Neural crest cell (in vitro differentiated cells): ENCODE results near the gene SGSM2. TPM values are rescaled to one million over a fixed set of nuclear protein-coding genes. Genes with fewer than 3 reads are reported as not detected.

ENCODE experiments used
- DNase-seq: peaks from one replicate; pipeline ENCODE4 v3.0.0; 2021; ENCODE audit warnings: low read depth, mixed read lengths, low spot score
- H3K27ac Mint-ChIP-seq: one replicate; pipeline ENCODE4 v1.8.0; 2021; ENCODE audit warnings: mild to moderate bottlenecking, mixed read lengths; ENCODE audit not compliant: unreplicated experiment
- H3K27me3 Mint-ChIP-seq: 2 replicates; pipeline ENCODE4 v1.8.0; 2021; ENCODE audit warnings: low read depth, mild to moderate bottlenecking, mixed read lengths
- H3K36me3 Mint-ChIP-seq: 2 replicates; pipeline ENCODE4 v1.8.0; 2021; ENCODE audit warnings: low read depth, mild to moderate bottlenecking, mixed read lengths
- H3K4me1 Mint-ChIP-seq: 2 replicates; pipeline ENCODE4 v1.8.0; 2021; ENCODE audit warnings: mixed read lengths
- H3K4me3 Mint-ChIP-seq: one replicate; pipeline ENCODE4 v1.8.0; 2021; ENCODE audit warnings: mild to moderate bottlenecking, mixed read lengths
- H3K9me3 Mint-ChIP-seq: 2 replicates; pipeline ENCODE4 v1.8.0; 2021; ENCODE audit warnings: mixed read lengths
- total RNA-seq: library from RNA; stranded (reverse); gene quantifications from 2 replicates; pipeline ENCODE4 v1.2.1, GENCODE V29; 2021
- TF ChIP-seq, protein P1 (sequence below): fragments of 200-600 bp; sonication (generic); conservative IDR thresholded peaks from 2 replicates; pipeline ENCODE4 v1.5.0; 2021; ENCODE audit warnings: antibody characterized with exemption, mild to moderate bottlenecking

The SGSM2 gene
- total RNA-seq, 1 donor from 2014 or later, result 102 TPM

DNA sequence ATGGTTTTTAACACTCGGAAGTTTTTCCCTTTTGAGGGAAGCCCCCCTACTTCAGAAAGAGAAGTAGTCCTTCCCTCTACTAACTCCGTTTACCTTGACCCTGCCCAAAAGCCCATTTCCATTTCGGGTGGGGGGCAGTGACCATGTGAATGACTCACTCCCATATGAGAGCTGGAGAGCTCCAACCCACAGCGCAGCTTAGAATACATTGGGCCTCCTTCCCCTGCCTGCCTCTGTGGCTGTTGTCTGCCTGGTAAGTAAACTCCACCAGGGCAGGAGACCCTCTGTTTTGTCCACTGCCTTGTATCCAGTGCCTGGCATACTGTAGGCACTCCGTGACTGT lies 985 bp downstream of the SGSM2 start:
- no peak for DNase-seq
- Mint-ChIP-seq H3K36me3 (peaks cover 9% of the 10 kb centered on the region), H3K4me3 (peak overlapping the region; percentile 92), H3K9me3 (no peaks in the 10 kb centered on the region), H3K4me1 (peaks cover 28% of the 10 kb centered on the region), H3K27ac (peak overlapping the region; percentile 86), H3K27me3 (no peaks in the 10 kb centered on the region)
- TF ChIP-seq, protein P1, sequence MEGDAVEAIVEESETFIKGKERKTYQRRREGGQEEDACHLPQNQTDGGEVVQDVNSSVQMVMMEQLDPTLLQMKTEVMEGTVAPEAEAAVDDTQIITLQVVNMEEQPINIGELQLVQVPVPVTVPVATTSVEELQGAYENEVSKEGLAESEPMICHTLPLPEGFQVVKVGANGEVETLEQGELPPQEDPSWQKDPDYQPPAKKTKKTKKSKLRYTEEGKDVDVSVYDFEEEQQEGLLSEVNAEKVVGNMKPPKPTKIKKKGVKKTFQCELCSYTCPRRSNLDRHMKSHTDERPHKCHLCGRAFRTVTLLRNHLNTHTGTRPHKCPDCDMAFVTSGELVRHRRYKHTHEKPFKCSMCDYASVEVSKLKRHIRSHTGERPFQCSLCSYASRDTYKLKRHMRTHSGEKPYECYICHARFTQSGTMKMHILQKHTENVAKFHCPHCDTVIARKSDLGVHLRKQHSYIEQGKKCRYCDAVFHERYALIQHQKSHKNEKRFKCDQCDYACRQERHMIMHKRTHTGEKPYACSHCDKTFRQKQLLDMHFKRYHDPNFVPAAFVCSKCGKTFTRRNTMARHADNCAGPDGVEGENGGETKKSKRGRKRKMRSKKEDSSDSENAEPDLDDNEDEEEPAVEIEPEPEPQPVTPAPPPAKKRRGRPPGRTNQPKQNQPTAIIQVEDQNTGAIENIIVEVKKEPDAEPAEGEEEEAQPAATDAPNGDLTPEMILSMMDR, result no peak

DNA sequence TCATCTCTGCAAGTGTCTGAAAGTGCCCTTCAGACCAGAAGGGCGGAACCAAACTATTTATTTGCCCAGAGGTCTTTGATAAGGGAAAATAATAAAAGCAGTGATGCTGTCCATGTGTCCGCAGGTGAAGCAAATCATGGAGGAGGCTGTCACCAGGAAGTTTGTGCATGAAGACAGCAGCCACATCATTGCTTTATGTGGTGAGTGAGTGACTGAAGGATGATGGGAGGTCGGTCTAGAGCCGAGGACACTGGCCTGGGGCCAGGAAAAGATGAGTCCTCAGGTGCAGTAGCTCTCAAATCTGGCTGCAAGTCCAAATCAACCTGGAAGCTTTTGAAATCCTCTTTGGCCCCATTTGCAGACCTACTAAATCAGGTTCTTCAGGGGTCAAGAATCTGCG lies 6.1 kb downstream of the SGSM2 start:
- no peak overlapping the region for H3K27ac Mint-ChIP-seq
- H3K9me3 Mint-ChIP-seq, result no peaks in the 10 kb centered on the region
- TF ChIP-seq, protein P1, result no peak
- peaks cover 13% of the 10 kb centered on the region for H3K4me1 Mint-ChIP-seq
- no peak for DNase-seq
- no peaks in the 10 kb centered on the region for H3K27me3 Mint-ChIP-seq
- H3K36me3 Mint-ChIP-seq, result no peaks in the 10 kb centered on the region
- no peak overlapping the region for H3K4me3 Mint-ChIP-seq

DNA sequence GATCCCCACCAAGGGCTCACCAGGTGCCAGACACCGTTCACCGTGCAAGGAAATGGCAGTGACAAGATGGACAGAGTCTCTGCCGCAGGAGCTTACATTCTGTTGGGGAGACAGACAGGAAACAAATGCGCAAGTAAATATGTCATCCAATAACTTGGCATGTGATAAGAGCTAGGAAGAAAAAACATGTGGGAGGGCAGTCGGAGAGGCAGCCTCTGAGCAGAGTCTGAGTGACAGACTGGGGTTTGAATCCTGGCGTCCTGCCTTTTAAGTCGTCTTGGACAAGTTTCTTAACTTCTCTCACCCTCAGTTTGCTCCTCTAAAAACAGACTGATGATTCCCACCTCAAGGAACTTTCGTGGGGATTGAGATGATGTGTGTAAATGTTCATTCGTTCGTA lies 7.2 kb downstream of the SGSM2 start:
- no peak overlapping the region for H3K27ac Mint-ChIP-seq
- H3K4me1 Mint-ChIP-seq, result peaks cover 13% of the 10 kb centered on the region
- TF ChIP-seq, protein P1, result no peak

DNA sequence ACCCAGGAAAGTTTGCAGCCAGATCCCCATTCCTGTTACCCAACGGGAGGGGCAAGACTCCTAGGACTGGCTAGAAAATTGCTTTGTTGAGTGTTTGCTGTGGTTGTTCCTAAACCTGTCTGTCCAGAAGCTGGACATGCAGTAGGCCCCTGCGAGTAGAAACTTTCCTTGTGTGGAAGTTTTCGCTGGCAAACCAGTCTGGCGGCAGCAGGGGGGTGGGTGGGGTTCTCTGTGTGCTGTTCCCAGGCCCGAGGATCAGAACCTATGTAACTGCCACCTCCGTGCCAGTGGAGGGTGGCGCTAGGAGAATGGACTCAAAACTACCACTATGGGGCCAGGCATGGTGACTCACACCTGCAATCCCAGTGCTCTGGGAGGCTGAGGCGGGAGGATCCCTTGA lies 9.2 kb downstream of the SGSM2 start:
- no peak overlapping the region for H3K27ac Mint-ChIP-seq
- TF ChIP-seq, protein P1, result no peak
- H3K36me3 Mint-ChIP-seq, result no peaks in the 10 kb centered on the region
- peaks cover 13% of the 10 kb centered on the region for H3K4me1 Mint-ChIP-seq
- H3K27me3 Mint-ChIP-seq, result no peaks in the 10 kb centered on the region
- no peak overlapping the region for H3K4me3 Mint-ChIP-seq
- H3K9me3 Mint-ChIP-seq, result no peaks in the 10 kb centered on the region
- DNase-seq, result no peak

More for the DNA sequence above, 7.2 kb downstream of the SGSM2 start:
- H3K4me3 Mint-ChIP-seq, result no peak overlapping the region
- no peaks in the 10 kb centered on the region for H3K9me3 Mint-ChIP-seq
- H3K27me3 Mint-ChIP-seq, result no peaks in the 10 kb centered on the region
- H3K36me3 Mint-ChIP-seq, result no peaks in the 10 kb centered on the region
- DNase-seq, result no peak

DNA sequence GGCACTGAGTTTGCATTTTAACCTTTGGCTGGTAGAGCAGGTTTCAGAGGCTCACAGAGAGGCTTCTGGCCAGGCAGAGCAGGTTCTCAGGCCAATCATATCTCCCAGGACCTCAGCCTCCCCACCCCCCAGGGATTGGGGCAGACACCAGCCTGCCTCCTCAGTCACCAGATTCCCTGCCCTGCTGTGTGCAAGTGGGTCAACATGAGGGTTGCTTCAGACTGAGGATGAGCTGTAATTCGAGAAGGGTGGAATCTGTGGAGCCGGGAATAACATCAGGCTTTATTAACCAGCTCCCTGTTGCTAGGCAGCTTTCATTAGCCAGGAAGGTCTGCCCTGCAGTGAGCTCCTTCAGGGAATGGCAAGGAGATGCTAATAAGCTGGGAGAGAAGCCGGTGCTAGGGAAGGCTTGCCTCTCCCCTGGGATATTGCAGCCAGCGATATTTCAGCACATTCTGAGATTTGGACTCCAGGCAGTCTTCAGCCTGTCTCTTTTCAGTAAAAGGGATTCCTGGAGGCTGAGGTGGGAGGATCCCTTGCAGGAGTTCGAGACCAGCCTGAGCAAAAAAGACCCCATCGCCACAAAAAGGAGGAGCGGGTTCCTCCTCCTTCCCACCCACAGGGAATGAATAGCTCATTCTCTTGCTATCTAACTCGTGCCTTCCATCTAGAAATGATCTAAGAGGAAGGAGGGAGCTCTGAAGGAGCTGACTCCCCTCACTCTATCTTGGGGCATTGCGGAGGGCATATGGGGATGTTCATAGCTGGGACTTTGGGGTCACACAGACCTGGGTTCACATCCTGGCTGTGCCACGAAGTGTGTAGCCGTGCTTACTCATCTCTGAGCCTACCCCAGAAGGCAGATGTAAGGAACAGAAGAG lies 10.7 kb downstream of the SGSM2 start:
- TF ChIP-seq, protein P1, result no peak
- peak overlapping the region; percentile 82 for H3K27ac Mint-ChIP-seq
- no peaks in the 10 kb centered on the region for H3K36me3 Mint-ChIP-seq
- peak overlapping the region; percentile 76 for H3K4me3 Mint-ChIP-seq
- H3K9me3 Mint-ChIP-seq, result no peaks in the 10 kb centered on the region
- H3K4me1 Mint-ChIP-seq, result peaks cover 13% of the 10 kb centered on the region
- peak; percentile 39 for DNase-seq
- no peaks in the 10 kb centered on the region for H3K27me3 Mint-ChIP-seq
